NCI-H146 (cell line): ENCODE data around the gene SDK1.

Experiments
- DNase-seq: peaks from one replicate; lab custom pipeline; 2025; lab: John Stamatoyannopoulos, UW

SDK1 gene

GRCh38 chr7:3416453-3416852 lies 115.4 kb downstream of the SDK1 start:
- no peak for DNase-seq

GRCh38 chr7:3425087-3425486 lies 124.0 kb downstream of the SDK1 start:
- DNase-seq, result no peak

GRCh38 chr7:3426064-3426463 lies 125.0 kb downstream of the SDK1 start:
- DNase-seq, result no peak

- DNase-seq, result no peak
Measured at GRCh38 chr7:3427957-3428356, 126.9 kb downstream of the SDK1 start.

- DNase-seq, result no peak
Measured at GRCh38 chr7:3429981-3430380, 128.9 kb downstream of the SDK1 start.

GRCh38 chr7:3430588-3430987 lies 129.5 kb downstream of the SDK1 start:
- no peak for DNase-seq

- no peak for DNase-seq
Measured at GRCh38 chr7:3431306-3431705, 130.3 kb downstream of the SDK1 start.

- DNase-seq, result no peak
Measured at GRCh38 chr7:3432911-3433310, 131.9 kb downstream of the SDK1 start.

GRCh38 chr7:3434611-3435010 lies 133.6 kb downstream of the SDK1 start:
- DNase-seq, result no peak

GRCh38 chr7:3436112-3436511 lies 135.1 kb downstream of the SDK1 start:
- no peak for DNase-seq

- no peak for DNase-seq
Measured at GRCh38 chr7:3436746-3437145, 135.7 kb downstream of the SDK1 start.

- DNase-seq, result no peak
Measured at GRCh38 chr7:3437467-3437866, 136.4 kb downstream of the SDK1 start.

GRCh38 chr7:3438352-3438751 lies 137.3 kb downstream of the SDK1 start:
- DNase-seq, result no peak

GRCh38 chr7:3439333-3440030 lies 138.4 kb downstream of the SDK1 start:
- no peak for DNase-seq

- DNase-seq, result no peak
Measured at GRCh38 chr7:3440509-3440908, 139.5 kb downstream of the SDK1 start.

- DNase-seq, result no peak
Measured at GRCh38 chr7:3443716-3444115, 142.7 kb downstream of the SDK1 start.

- DNase-seq, result no peak
Measured at GRCh38 chr7:3446786-3447185, 145.7 kb downstream of the SDK1 start.

GRCh38 chr7:3451701-3452100 lies 150.6 kb downstream of the SDK1 start:
- no peak for DNase-seq

- no peak for DNase-seq
Measured at GRCh38 chr7:3453398-3453797, 152.3 kb downstream of the SDK1 start.

- DNase-seq, result no peak
Measured at GRCh38 chr7:3455806-3456595, 154.9 kb downstream of the SDK1 start.

- DNase-seq, result no peak
Measured at GRCh38 chr7:3459111-3459510, 158.1 kb downstream of the SDK1 start.

- DNase-seq, result no peak
Measured at GRCh38 chr7:3461923-3462322, 160.9 kb downstream of the SDK1 start.

- peak; percentile 53 for DNase-seq
Measured at GRCh38 chr7:3463696-3464095, 162.6 kb downstream of the SDK1 start.
